Breast epithelium (tissue), 3 donors: Measurements from ENCODE around the gene BAZ2B.

Source experiments
- CTCF ChIP-seq, 3 donors: fragments of 450-650 bp; IDR thresholded peaks; one replicate each; pipeline ENCODE4 v1.5.1; 2016 to 2017; ENCODE audit warnings: antibody characterized with exemption in 3 of 3, mild to moderate bottlenecking in 3 of 3, moderate library complexity in 3 of 3
- POLR2A ChIP-seq: fragments of 450-650 bp; IDR thresholded peaks from one replicate; pipeline ENCODE4 v1.6.1; 2016; ENCODE audit warnings: antibody characterized with exemption, mild to moderate bottlenecking, moderate library complexity
- POLR2AphosphoS5 ChIP-seq, 3 donors: sonication (generic); formaldehyde crosslinking; IDR thresholded peaks; one replicate each; pipeline ENCODE4 v1.6.1; 2017; ENCODE audit warnings: antibody characterized with exemption in 3 of 3

GRCh38 chr2:159647667-159648066 is 31.3 kb upstream of the BAZ2B start:
- TF ChIP-seq CTCF (IDR thresholded peaks at IDR 0.05) (no peak), POLR2AphosphoS5 (IDR thresholded peaks at IDR 0.05) (no peak), POLR2A (no peak)
